ENCODE measurements around the gene MRM2. TPM values are rescaled to one million over a fixed set of nuclear protein-coding genes. Genes with fewer than 3 reads are reported as not detected.

The MRM2 gene
- total RNA-seq, result 18.5 and 19.8 TPM in 2 replicates

DNA sequence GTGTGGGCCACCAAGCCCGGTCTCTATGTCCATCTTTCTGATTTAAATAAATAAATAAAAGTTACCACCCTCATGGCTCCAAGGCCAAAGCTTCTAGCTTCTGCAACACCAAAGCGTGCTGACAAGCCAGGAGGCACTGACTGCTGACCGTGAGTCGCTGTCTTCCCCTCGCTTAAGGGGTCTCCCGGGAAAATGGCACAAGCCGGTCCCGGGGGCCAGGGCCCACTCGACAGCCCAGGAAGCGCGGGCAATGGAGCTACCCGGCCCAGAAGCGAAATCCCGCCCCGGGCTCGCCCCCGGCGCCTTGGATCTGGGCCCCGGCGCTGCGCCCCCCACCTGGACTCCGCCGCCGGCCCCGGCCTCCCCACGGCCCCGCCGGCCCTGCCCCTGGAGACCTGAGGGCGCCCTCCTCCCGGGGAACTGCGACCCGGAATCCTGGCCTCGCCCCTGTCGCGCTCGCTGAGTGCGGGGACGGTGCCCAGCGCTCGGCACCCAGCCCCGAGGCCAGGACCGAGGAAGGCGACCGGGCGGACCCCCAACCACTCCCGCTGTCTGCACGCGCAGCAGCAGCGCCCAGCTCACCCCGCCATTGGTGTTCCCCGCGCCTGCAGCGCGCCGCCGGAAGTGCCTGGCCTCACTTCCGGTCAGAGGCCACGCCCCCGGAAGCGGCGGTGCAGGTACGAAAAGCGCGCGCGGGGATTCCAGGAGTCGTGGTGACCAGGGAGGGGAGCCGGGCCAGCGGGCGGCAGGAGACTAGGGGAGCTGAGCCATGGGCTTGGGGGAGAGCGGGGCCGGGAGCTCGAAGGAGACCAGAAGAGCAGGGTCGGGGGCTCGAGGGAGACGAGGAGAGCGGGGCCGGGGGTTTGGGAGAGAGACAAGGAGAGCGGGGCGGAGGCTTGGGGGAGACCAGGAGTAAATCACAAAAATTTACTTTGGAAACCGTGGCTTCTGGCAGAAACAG lies at the start of gene MRM2, which contains the start of gene NUDT1:
MRM2 (minus strand) TSS at position 626 of the 961 bp plus-strand sequence; CDS start at position 590, 36 bp downstream.
NUDT1 (plus strand) TSS at position 647 of the 961 bp plus-strand sequence. CDS start 2,349 bp downstream, outside the sequence.

DNA sequence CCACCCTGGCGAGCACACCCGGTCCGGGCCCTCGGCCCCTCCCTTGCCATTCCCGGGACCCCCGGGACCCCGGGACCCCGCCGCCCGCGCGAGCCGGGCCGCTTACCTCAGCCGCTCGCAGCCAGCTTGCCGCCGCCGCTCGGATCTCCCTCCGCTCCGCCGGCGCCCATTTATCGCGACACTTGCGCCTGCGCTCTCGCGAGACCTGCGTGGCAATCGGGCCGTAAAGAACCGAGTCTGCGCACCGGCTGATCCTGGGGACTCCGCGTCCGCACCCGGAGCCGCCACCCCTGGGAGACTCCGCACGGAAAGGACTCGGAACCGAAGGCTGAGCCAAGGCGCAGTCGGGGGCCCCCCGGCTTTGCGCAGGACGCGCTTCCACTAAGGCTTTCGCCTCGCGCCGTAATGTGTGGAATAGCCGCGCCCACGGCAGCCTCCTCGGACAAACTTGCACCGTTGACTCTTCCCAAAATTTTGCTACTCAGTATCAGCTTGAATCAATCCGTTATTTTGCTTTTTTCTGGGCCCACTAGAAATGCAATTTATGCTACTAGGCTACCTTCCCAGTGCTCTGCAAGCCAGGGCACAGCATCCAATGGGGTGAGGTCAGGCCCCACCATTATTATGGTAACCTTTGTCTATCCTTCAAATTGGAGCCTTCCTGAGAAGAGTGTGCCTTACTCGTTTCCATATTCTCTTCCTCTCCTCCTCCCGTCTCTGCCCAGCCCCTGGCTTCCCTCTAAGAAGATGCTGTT lies 9.1 kb downstream of the MRM2 start, which contains the start of gene MAD1L1:
MAD1L1 (minus strand) TSS at position 180 of the 755 bp plus-strand sequence. CDS start 2,812 bp downstream, outside the sequence.

Other genes with a start within 250 kb of the MRM2 start
- gene MAD1L1, start 9.3 kb downstream of the MRM2 start, total RNA-seq, result 29.4 and 44.6 TPM in 2 replicates
- gene NUDT1, start within 50 bp of the MRM2 start, total RNA-seq, result 7.1 and 26.9 TPM in 2 replicates
- gene SNX8, start 72.2 kb upstream of the MRM2 start, total RNA-seq, result 12.5 and 14.9 TPM in 2 replicates
- gene EIF3B, start 112.6 kb upstream of the MRM2 start, total RNA-seq, result 117 and 138 TPM in 2 replicates
- 3.5 and 7.3 TPM in 2 replicates for gene CHST12, start 161.4 kb upstream of the MRM2 start, total RNA-seq
- not detected in 2 replicates for gene GRIFIN, start 234.2 kb upstream of the MRM2 start, total RNA-seq